Measurements from ENCODE around the gene ENPP1. TPM values are rescaled to one million over a fixed set of nuclear protein-coding genes. Genes with fewer than 3 reads are reported as not detected.

Gene ENPP1
- total RNA-seq, 1 donor from 2014 or later, result 14.7 TPM

DNA sequence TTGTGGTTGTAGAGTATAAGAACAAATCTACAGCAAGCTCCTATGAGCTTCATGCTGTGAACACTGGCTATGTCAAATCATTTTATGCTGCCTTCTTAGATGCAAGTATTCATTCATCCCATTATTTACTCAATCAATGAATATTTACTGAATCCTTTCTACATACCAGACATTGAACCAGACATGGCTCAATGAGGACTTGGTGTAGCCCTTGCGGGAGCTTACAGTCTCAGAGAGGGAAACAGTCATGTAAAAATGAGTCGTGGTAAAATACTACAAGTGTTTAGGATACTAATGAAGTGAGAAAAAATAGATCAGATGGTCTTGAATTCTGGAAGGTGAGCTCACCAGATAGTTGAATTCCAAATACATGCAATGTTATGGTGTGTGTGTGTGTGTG, 44.8 kb upstream of the ENPP1 start:
- Histone ChIP-seq H3K27ac (no peak overlapping the region), H3K27me3 (no peaks in the 10 kb centered on the region), H3K4me3 (no peak overlapping the region), H3K36me3 (no peaks in the 10 kb centered on the region), H3K4me1 (no peaks in the 10 kb centered on the region), H3K9me3 (no peaks in the 10 kb centered on the region)
- intact Hi-C loops (cut with DNase I), result no loop called here
- TF ChIP-seq POLR2A (IDR thresholded peaks at IDR 0.05) (no peak), POLR2AphosphoS5 (IDR thresholded peaks at IDR 0.05; ENCODE audit: insufficient read depth in 1 of 2, low read depth in 1 of 2) (no peak)
- TF ChIP-seq, protein P1, sequence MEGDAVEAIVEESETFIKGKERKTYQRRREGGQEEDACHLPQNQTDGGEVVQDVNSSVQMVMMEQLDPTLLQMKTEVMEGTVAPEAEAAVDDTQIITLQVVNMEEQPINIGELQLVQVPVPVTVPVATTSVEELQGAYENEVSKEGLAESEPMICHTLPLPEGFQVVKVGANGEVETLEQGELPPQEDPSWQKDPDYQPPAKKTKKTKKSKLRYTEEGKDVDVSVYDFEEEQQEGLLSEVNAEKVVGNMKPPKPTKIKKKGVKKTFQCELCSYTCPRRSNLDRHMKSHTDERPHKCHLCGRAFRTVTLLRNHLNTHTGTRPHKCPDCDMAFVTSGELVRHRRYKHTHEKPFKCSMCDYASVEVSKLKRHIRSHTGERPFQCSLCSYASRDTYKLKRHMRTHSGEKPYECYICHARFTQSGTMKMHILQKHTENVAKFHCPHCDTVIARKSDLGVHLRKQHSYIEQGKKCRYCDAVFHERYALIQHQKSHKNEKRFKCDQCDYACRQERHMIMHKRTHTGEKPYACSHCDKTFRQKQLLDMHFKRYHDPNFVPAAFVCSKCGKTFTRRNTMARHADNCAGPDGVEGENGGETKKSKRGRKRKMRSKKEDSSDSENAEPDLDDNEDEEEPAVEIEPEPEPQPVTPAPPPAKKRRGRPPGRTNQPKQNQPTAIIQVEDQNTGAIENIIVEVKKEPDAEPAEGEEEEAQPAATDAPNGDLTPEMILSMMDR (IDR thresholded peaks at IDR 0.05), result no peak
- no peak for DNase-seq (ENCODE audit: extremely low spot score in 2 of 2)

- no peak for DNase-seq (ENCODE audit: extremely low spot score in 2 of 2)
- Histone ChIP-seq H3K36me3 (no peaks in the 10 kb centered on the region), H3K27ac (no peak overlapping the region)
Measured at GRCh38 chr6:131763749-131764148, 44.1 kb upstream of the ENPP1 start.

GRCh38 chr6:131764350-131764749, 43.5 kb upstream of the ENPP1 start:
- intact Hi-C loops (cut with DNase I), result no loop called here
- H3K36me3 ChIP-seq, result no peaks in the 10 kb centered on the region
- H3K4me3 ChIP-seq, result no peak overlapping the region
- TF ChIP-seq POLR2A (IDR thresholded peaks at IDR 0.05) (no peak), POLR2AphosphoS5 (IDR thresholded peaks at IDR 0.05; ENCODE audit: insufficient read depth in 1 of 2, low read depth in 1 of 2) (no peak)
- TF ChIP-seq, protein P1 (IDR thresholded peaks at IDR 0.05), result no peak
- H3K9me3 ChIP-seq, result no peaks in the 10 kb centered on the region
- H3K27ac ChIP-seq, result no peak overlapping the region
- H3K27me3 ChIP-seq, result no peaks in the 10 kb centered on the region
- no peaks in the 10 kb centered on the region for H3K4me1 ChIP-seq
- no peak for DNase-seq (ENCODE audit: extremely low spot score in 2 of 2)

More at GRCh38 chr6:131763749-131764148, 44.1 kb upstream of the ENPP1 start:
- no peaks in the 10 kb centered on the region for H3K4me1 ChIP-seq
- H3K27me3 ChIP-seq, result no peaks in the 10 kb centered on the region
- TF ChIP-seq POLR2A (IDR thresholded peaks at IDR 0.05) (no peak), POLR2AphosphoS5 (IDR thresholded peaks at IDR 0.05; ENCODE audit: insufficient read depth in 1 of 2, low read depth in 1 of 2) (no peak)
- TF ChIP-seq, protein P1 (IDR thresholded peaks at IDR 0.05), result no peak
- H3K4me3 ChIP-seq, result no peak overlapping the region
- H3K9me3 ChIP-seq, result no peaks in the 10 kb centered on the region
- intact Hi-C loops (cut with DNase I), result no loop called here

- TF ChIP-seq, protein P1 (IDR thresholded peaks at IDR 0.05), result no peak
- TF ChIP-seq POLR2AphosphoS5 (IDR thresholded peaks at IDR 0.05; ENCODE audit: insufficient read depth in 1 of 2, low read depth in 1 of 2), result no peak
- TF ChIP-seq POLR2A (IDR thresholded peaks at IDR 0.05), result no peak
- Histone ChIP-seq H3K4me1 (no peaks in the 10 kb centered on the region), H3K36me3 (no peaks in the 10 kb centered on the region), H3K4me3 (no peak overlapping the region), H3K27ac (no peak overlapping the region), H3K9me3 (no peaks in the 10 kb centered on the region), H3K27me3 (no peaks in the 10 kb centered on the region)
- intact Hi-C loops (cut with DNase I), result no loop called here
- DNase-seq (ENCODE audit: extremely low spot score in 2 of 2), result no peak
Measured at GRCh38 chr6:131765081-131765803, 42.6 kb upstream of the ENPP1 start.

DNA sequence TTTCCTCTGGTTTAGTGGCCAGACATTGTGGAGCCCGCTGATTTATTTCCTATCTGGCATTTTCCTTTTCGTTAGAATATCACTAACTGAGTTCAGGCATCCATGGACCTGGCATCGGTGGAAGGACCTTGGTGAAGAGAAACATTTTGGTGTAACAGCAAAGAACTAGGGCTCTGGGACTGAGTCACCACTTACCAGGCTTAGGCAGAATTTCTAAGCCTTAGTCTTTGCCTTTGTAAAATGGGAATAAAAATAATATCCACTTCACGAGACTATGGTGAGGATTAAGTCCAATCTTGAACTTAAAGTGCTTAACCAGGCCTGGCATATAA, 42.0 kb upstream of the ENPP1 start:
- Histone ChIP-seq H3K27ac (no peak overlapping the region), H3K27me3 (no peaks in the 10 kb centered on the region), H3K4me1 (no peaks in the 10 kb centered on the region), H3K9me3 (no peaks in the 10 kb centered on the region), H3K36me3 (no peaks in the 10 kb centered on the region), H3K4me3 (no peak overlapping the region)
- intact Hi-C loops (cut with DNase I), result no loop called here
- no peak for DNase-seq (ENCODE audit: extremely low spot score in 2 of 2)
- TF ChIP-seq, protein P1 (IDR thresholded peaks at IDR 0.05), result no peak
- no peak for TF ChIP-seq POLR2A (IDR thresholded peaks at IDR 0.05)
- no peak for TF ChIP-seq POLR2AphosphoS5 (IDR thresholded peaks at IDR 0.05; ENCODE audit: insufficient read depth in 1 of 2, low read depth in 1 of 2)

Data from vagina (tissue), 2 donors.